Upper lobe of left lung (tissue), 4 donors: ENCODE results near the gene CPLX1.

Source experiments
- CTCF ChIP-seq, 6 experiments: fragments of 450-650 bp in 4 of 6; fragments of 200-600 bp in 2 of 6; sonication (generic) in 2 of 6; IDR thresholded peaks; one replicate each; pipeline ENCODE4 v1.5.1; 2016 to 2019; ENCODE audit warnings: antibody characterized with exemption in 6 of 6
- POLR2AphosphoS5 ChIP-seq, 2 donors: sonication (generic); formaldehyde crosslinking; IDR thresholded peaks; one replicate each; pipeline ENCODE4 v1.5.1; 2017; ENCODE audit warnings: antibody characterized with exemption in 2 of 2

GRCh38 chr4:830601-831482 lies 4.9 kb upstream of the CPLX1 start:
- TF ChIP-seq POLR2AphosphoS5 (IDR thresholded peaks at IDR 0.05) (no peak), CTCF (IDR thresholded peaks at IDR 0.05) (no peak)
